Endodermal cell (in vitro differentiated cells): ENCODE measurements around the gene GRPEL2. TPM values are rescaled to one million over a fixed set of nuclear protein-coding genes. Genes with fewer than 3 reads are reported as not detected.

ENCODE experiments used
- DNase-seq: peaks from one replicate; pipeline ENCODE4 v3.0.0-alpha.2; 2017
- H3K27ac ChIP-seq: 2 replicates; pipeline ENCODE4 v1.5.1; 2013; ENCODE audit warnings: mild to moderate bottlenecking, low read depth, low read length, moderate library complexity
- H3K27me3 ChIP-seq: 2 replicates; pipeline ENCODE4 v1.6.1; 2013; ENCODE audit warnings: mild to moderate bottlenecking, low read length, moderate library complexity; ENCODE audit not compliant: insufficient read depth, control insufficient read depth, poor library complexity, severe bottlenecking
- H3K36me3 ChIP-seq: 2 replicates; pipeline ENCODE4 v1.7.0; 2013; ENCODE audit warnings: mild to moderate bottlenecking, low read length, moderate library complexity; ENCODE audit not compliant: control insufficient read depth, insufficient read depth
- H3K4me1 ChIP-seq: one replicate; pipeline ENCODE4 v1.7.0; 2013; ENCODE audit warnings: low read length; ENCODE audit not compliant: control insufficient read depth, insufficient read depth
- H3K4me3 ChIP-seq: 2 replicates; pipeline ENCODE4 v1.5.1; 2013; ENCODE audit warnings: mild to moderate bottlenecking, low read length, moderate library complexity
- H3K9ac ChIP-seq: 2 replicates; pipeline ENCODE4 v1.6.1; 2013; ENCODE audit warnings: mild to moderate bottlenecking, low read length, moderate library complexity; ENCODE audit not compliant: poor library complexity, severe bottlenecking; ENCODE audit errors: extremely low read depth
- H3K9me3 ChIP-seq: 2 replicates; pipeline ENCODE4 v1.6.1; 2013; ENCODE audit warnings: mild to moderate bottlenecking, low read length, moderate library complexity; ENCODE audit not compliant: control insufficient read depth
- H3K27ac Mint-ChIP-seq: 2 replicates; pipeline ENCODE4 v1.8.0; 2020; ENCODE audit warnings: mixed read lengths
- H3K27me3 Mint-ChIP-seq: 2 replicates; pipeline ENCODE4 v1.8.0; 2021; ENCODE audit warnings: mild to moderate bottlenecking, mixed read lengths; ENCODE audit not compliant: insufficient read depth
- H3K36me3 Mint-ChIP-seq: 2 replicates; pipeline ENCODE4 v1.8.0; 2020; ENCODE audit warnings: low read depth, mixed read lengths
- H3K4me1 Mint-ChIP-seq: 2 replicates; pipeline ENCODE4 v1.8.0; 2020; ENCODE audit warnings: mixed read lengths
- H3K4me3 Mint-ChIP-seq: 2 replicates; pipeline ENCODE4 v1.8.0; 2020; ENCODE audit warnings: mild to moderate bottlenecking, moderate library complexity, mixed read lengths
- H3K9me3 Mint-ChIP-seq: 2 replicates; pipeline ENCODE4 v1.8.0; 2020; ENCODE audit warnings: mild to moderate bottlenecking, mixed read lengths
- CTCF ChIP-seq: fragments of 200-600 bp; sonication (generic); conservative IDR thresholded peaks from 2 replicates; pipeline ENCODE4 v1.5.0; 2021; ENCODE audit warnings: antibody characterized with exemption, mild to moderate bottlenecking
- WGBS, 2 experiments: methylation state at CpG; one replicate each; pipeline versions ENCODE4 v1.1.5 to v1.1.7; 2013; ENCODE audit warnings: missing lambda C conversion rate in 2 of 2, mixed read lengths in 1 of 2; ENCODE audit not compliant: insufficient coverage in 1 of 2, insufficient read length in 1 of 2; 5-methylcytosine and 5-hydroxymethylcytosine counted together
- total RNA-seq, 2 donors: library from RNA; stranded (reverse); fragmentation: NEBNext Ultra II Directional in 1 of 2; extraction: Animal tissue kit (Norgen Biotek cat#: 25700) in 1 of 2; gene quantifications; 2 replicates in 1 of 2; 3 replicates in 1 of 2; pipeline ENCODE4 v1.2.1, GENCODE V29; 2021

Gene GRPEL2
- total RNA-seq, 2 donors from 2014 or later, result 26.2 to 31.6 TPM

DNA sequence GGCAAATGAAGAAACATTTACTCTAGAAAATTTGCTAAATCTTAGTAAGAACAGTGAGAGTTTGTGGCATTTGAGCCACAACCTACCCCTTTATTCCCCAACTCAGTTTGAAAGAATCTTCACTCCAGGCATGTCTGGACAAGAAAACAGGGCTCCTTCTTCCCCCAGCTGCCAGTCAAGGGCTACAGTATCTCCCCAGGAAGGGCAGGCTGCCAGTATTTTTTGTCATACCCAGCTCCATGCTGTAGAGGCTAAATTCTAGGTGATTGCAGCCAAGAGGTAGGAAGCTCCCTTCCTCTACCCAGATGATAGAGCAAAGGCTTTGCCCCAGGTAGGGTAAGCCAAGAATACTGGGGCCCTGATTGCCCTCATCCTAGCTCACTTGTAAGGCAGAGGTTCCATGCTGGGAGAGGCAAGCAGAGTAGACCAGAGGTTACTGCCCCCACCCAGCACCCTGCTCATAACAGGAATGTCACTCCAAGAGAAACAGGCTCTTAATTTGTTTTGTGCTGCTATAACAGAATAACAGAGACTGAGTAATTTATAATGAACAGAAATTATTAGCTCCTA is 20.0 kb upstream of the GRPEL2 start:
- H3K27ac Mint-ChIP-seq, result no peak overlapping the region

GRCh38 chr5:149325894-149326293 is 19.4 kb upstream of the GRPEL2 start:
- no peaks in the 10 kb centered on the region for H3K9me3 ChIP-seq
- DNase-seq, result no peak
- peaks cover 2% of the 10 kb centered on the region for H3K27me3 Mint-ChIP-seq
- H3K4me1 ChIP-seq, result peaks cover 2% of the 10 kb centered on the region
- no peak overlapping the region for H3K27ac Mint-ChIP-seq
- H3K4me3 ChIP-seq, result no peak overlapping the region
- no peaks in the 10 kb centered on the region for H3K36me3 ChIP-seq
- H3K9ac ChIP-seq, result no peak overlapping the region
- peaks cover 7% of the 10 kb centered on the region for H3K4me1 Mint-ChIP-seq
- H3K4me3 Mint-ChIP-seq, result no peak overlapping the region
- H3K27ac ChIP-seq, result no peak overlapping the region
- no peaks in the 10 kb centered on the region for H3K36me3 Mint-ChIP-seq
- H3K9me3 Mint-ChIP-seq, result no peaks in the 10 kb centered on the region
- no peak for TF ChIP-seq CTCF
- no peaks in the 10 kb centered on the region for H3K27me3 ChIP-seq
- 97 to 98% methylated on average over 4 to 5 of the region's 5 CpGs for WGBS, 2 experiments

More for the DNA sequence above, 20.0 kb upstream of the GRPEL2 start:
- DNase-seq, result no peak
- Histone ChIP-seq H3K9me3 (no peaks in the 10 kb centered on the region), H3K9ac (no peak overlapping the region), H3K27me3 (no peaks in the 10 kb centered on the region), H3K27ac (no peak overlapping the region), H3K4me3 (no peak overlapping the region), H3K36me3 (no peaks in the 10 kb centered on the region), H3K4me1 (peaks cover 6% of the 10 kb centered on the region)
- no peaks in the 10 kb centered on the region for H3K36me3 Mint-ChIP-seq
- H3K27me3 Mint-ChIP-seq, result peaks cover 2% of the 10 kb centered on the region
- TF ChIP-seq CTCF, result no peak
- H3K4me3 Mint-ChIP-seq, result no peak overlapping the region
- H3K9me3 Mint-ChIP-seq, result no peaks in the 10 kb centered on the region
- H3K4me1 Mint-ChIP-seq, result peaks cover 13% of the 10 kb centered on the region

DNA sequence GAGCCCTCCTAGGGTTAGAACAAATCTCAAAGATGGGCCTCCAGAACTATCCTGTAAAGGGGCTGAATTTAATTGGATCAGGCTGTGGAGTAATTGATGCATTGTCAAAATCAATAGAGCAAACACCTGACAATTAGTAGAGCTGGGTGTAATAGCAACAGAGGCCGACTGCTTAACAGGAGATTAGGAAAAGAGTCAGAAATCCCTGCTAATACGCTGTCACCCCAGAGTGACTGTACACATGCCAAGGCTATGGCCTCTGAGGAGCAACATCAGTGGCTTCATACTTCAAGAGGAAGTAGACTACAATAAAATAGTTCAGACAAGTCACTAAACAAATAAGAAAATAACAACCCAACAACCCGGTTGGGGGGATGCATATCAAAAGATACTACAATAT is 18.7 kb upstream of the GRPEL2 start:
- no peak overlapping the region for H3K4me3 ChIP-seq
- no peaks in the 10 kb centered on the region for H3K27me3 ChIP-seq
- H3K9me3 ChIP-seq, result no peaks in the 10 kb centered on the region
- Mint-ChIP-seq H3K27me3 (peaks cover 2% of the 10 kb centered on the region), H3K36me3 (no peaks in the 10 kb centered on the region), H3K4me3 (no peak overlapping the region), H3K9me3 (no peaks in the 10 kb centered on the region), H3K4me1 (peaks cover 5% of the 10 kb centered on the region), H3K27ac (no peak overlapping the region)
- no peak overlapping the region for H3K27ac ChIP-seq
- WGBS, 2 experiments, result 88 to 91% methylated on average over 2 to 3 of the region's 3 CpGs
- no peak for DNase-seq
- no peak overlapping the region for H3K9ac ChIP-seq
- no peaks in the 10 kb centered on the region for H3K4me1 ChIP-seq
- no peak for TF ChIP-seq CTCF
- H3K36me3 ChIP-seq, result no peaks in the 10 kb centered on the region
